ENCODE measurements around the gene EFEMP1.

DNA sequence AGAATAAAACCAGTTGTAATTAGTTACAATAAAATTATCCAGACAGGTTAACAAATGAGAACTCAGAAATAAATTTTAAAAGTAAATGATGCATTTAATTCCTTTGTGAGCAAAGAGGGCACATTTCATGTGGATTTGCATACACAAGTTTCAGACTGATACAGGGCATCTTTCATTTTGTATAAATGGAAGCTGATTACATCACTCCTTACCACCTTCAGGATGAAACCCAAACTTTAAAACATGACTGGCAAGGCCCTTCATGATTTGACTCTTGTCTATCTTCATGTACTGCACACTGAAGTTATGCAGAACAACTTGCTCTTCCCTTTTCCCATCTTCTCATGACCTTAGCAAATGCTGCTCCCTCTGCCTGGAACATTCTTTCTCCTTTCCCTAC is 26.9 kb downstream of the EFEMP1 start:
- TF ChIP-seq GATA2 (IDR thresholded peaks at IDR 0.05; ENCODE audit: low read depth, low read length) (no peak), GATA3 (IDR thresholded peaks at IDR 0.05; ENCODE audit: low read depth, low read length) (no peak)
